Astrocyte (in vitro differentiated cells and primary cell): ENCODE data around the gene ALDH1L1. TPM values are rescaled to one million over a fixed set of nuclear protein-coding genes. Genes with fewer than 3 reads are reported as not detected.

Source experiments
- DNase-seq: peaks from one replicate; pipeline ENCODE4 v3.0.0-alpha.2; 2010; ENCODE audit warnings: low read depth
- FAIRE-seq: peaks from 2 replicates; lab custom pipeline; 2011; peaks lifted over from hg19 to GRCh38; lab: Jason Lieb, UNC
- H2AFZ ChIP-seq: 2 replicates; pipeline ENCODE4 v1.6.0; 2012; ENCODE audit warnings: low read depth, low read length, inconsistent platforms
- H3K27ac ChIP-seq: 2 replicates; pipeline ENCODE4 v1.5.1; 2011; ENCODE audit warnings: low read depth, low read length, inconsistent platforms
- H3K27me3 ChIP-seq: 2 replicates; pipeline ENCODE4 v1.6.0; 2011; ENCODE audit warnings: low read length, inconsistent platforms; ENCODE audit not compliant: insufficient read depth
- H3K36me3 ChIP-seq: 2 replicates; pipeline ENCODE4 v1.5.1; 2011; ENCODE audit warnings: low read length, inconsistent platforms; ENCODE audit not compliant: insufficient read depth
- H3K4me1 ChIP-seq: 2 replicates; pipeline ENCODE4 v1.5.1; 2011; ENCODE audit warnings: low read length, inconsistent platforms; ENCODE audit not compliant: insufficient read depth
- H3K4me2 ChIP-seq: 2 replicates; pipeline ENCODE4 v1.6.0; 2012; ENCODE audit warnings: low read length, inconsistent platforms
- H3K4me3 ChIP-seq: 2 replicates; pipeline ENCODE4 v1.5.1; 2011; ENCODE audit warnings: low read depth, mild to moderate bottlenecking, low read length, inconsistent platforms; ENCODE audit not compliant: insufficient read depth
- H3K79me2 ChIP-seq: 2 replicates; pipeline ENCODE4 v1.6.0; 2012; ENCODE audit warnings: mild to moderate bottlenecking, low read length, inconsistent platforms; ENCODE audit not compliant: insufficient read depth
- H3K9ac ChIP-seq: 2 replicates; pipeline ENCODE4 v1.6.0; 2012; ENCODE audit warnings: mild to moderate bottlenecking, low read length, inconsistent platforms
- H3K9me3 ChIP-seq: 2 replicates; pipeline ENCODE4 v1.5.1; 2012; ENCODE audit warnings: low read depth, mild to moderate bottlenecking, low read length, inconsistent platforms; ENCODE audit not compliant: insufficient read depth
- H4K20me1 ChIP-seq: 2 replicates; pipeline ENCODE4 v1.6.0; 2012; ENCODE audit warnings: low read length, inconsistent platforms; ENCODE audit not compliant: insufficient read depth
- H3K27ac Mint-ChIP-seq: one replicate; pipeline ENCODE4 v1.8.0; 2021; ENCODE audit warnings: mild to moderate bottlenecking, mixed read lengths; ENCODE audit not compliant: unreplicated experiment
- H3K27me3 Mint-ChIP-seq: one replicate; pipeline ENCODE4 v1.8.0; 2021; ENCODE audit warnings: low read depth, mixed read lengths; ENCODE audit not compliant: unreplicated experiment
- H3K36me3 Mint-ChIP-seq: one replicate; pipeline ENCODE4 v1.8.0; 2021; ENCODE audit warnings: low read depth, mixed read lengths; ENCODE audit not compliant: unreplicated experiment
- H3K4me1 Mint-ChIP-seq: one replicate; pipeline ENCODE4 v1.8.0; 2021; ENCODE audit warnings: low read depth, mixed read lengths; ENCODE audit not compliant: unreplicated experiment
- H3K4me3 Mint-ChIP-seq: one replicate; pipeline ENCODE4 v1.8.0; 2021; ENCODE audit warnings: mild to moderate bottlenecking, moderate library complexity, mixed read lengths; ENCODE audit not compliant: unreplicated experiment
- H3K9me3 Mint-ChIP-seq: one replicate; pipeline ENCODE4 v1.8.0; 2021; ENCODE audit warnings: mild to moderate bottlenecking, mixed read lengths; ENCODE audit not compliant: unreplicated experiment
- EZH2 ChIP-seq: IDR thresholded peaks from 2 replicates; pipeline ENCODE4 v1.6.1; 2012; ENCODE audit warnings: mild to moderate bottlenecking, low read length, inconsistent platforms; ENCODE audit not compliant: insufficient read depth
- total RNA-seq: library from RNA; stranded (reverse); gene quantifications from 2 replicates; pipeline ENCODE4 v1.2.1, GENCODE V29; 2021
- TF ChIP-seq, protein P1 (sequence below): IDR thresholded peaks from 2 replicates; pipeline ENCODE4 v1.5.1; 2011; ENCODE audit warnings: low read depth, mild to moderate bottlenecking, inconsistent platforms, low read length, moderate library complexity; ENCODE audit not compliant: insufficient read depth

Gene ALDH1L1
- total RNA-seq, 1 donor from 2014 or later = not detected

DNA sequence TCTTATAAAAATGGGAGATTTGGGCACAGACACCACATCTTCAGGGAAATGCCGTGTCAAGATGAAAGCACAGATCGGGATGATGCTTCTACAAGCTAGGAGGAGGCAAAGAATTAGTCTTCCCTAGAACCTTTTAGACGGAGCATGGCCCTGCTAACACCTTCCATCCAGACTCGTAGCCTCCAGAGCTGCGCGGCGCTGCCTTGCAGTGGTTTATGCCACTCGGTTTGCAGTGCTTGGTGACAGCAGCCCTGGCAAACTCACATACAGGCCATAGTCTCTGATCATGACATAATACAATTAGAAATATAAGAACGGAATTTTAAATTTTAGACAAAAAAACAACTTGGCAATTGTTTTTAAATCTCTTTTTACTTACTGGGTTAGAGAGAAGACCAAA, 59.3 kb downstream of the ALDH1L1 start:
- Mint-ChIP-seq H3K27me3 (peaks cover 23% of the 10 kb centered on the region), H3K4me1 (no peaks in the 10 kb centered on the region), H3K9me3 (peaks cover 1% of the 10 kb centered on the region), H3K27ac (no peak overlapping the region), H3K36me3 (no peaks in the 10 kb centered on the region), H3K4me3 (no peak overlapping the region)
- Histone ChIP-seq H3K9me3 (no peaks in the 10 kb centered on the region), H3K4me3 (no peak overlapping the region), H3K27ac (no peak overlapping the region), H3K79me2 (no peaks in the 10 kb centered on the region), H4K20me1 (no peaks in the 10 kb centered on the region), H3K9ac (no peak overlapping the region), H3K4me1 (no peaks in the 10 kb centered on the region), H2AFZ (no peak overlapping the region), H3K4me2 (no peak overlapping the region), H3K27me3 (peaks cover 2% of the 10 kb centered on the region), H3K36me3 (no peaks in the 10 kb centered on the region)
- FAIRE-seq (no peak), DNase-seq (no peak)
- TF ChIP-seq, protein P1, sequence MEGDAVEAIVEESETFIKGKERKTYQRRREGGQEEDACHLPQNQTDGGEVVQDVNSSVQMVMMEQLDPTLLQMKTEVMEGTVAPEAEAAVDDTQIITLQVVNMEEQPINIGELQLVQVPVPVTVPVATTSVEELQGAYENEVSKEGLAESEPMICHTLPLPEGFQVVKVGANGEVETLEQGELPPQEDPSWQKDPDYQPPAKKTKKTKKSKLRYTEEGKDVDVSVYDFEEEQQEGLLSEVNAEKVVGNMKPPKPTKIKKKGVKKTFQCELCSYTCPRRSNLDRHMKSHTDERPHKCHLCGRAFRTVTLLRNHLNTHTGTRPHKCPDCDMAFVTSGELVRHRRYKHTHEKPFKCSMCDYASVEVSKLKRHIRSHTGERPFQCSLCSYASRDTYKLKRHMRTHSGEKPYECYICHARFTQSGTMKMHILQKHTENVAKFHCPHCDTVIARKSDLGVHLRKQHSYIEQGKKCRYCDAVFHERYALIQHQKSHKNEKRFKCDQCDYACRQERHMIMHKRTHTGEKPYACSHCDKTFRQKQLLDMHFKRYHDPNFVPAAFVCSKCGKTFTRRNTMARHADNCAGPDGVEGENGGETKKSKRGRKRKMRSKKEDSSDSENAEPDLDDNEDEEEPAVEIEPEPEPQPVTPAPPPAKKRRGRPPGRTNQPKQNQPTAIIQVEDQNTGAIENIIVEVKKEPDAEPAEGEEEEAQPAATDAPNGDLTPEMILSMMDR = no peak
- TF ChIP-seq EZH2 = no peak

GRCh38 chr3:126119976-126120375, 60.4 kb downstream of the ALDH1L1 start:
- Mint-ChIP-seq H3K4me1 (no peaks in the 10 kb centered on the region), H3K27me3 (peaks cover 16% of the 10 kb centered on the region), H3K4me3 (no peak overlapping the region), H3K27ac (no peak overlapping the region), H3K9me3 (peaks cover 1% of the 10 kb centered on the region), H3K36me3 (no peaks in the 10 kb centered on the region)
- FAIRE-seq = no peak
- no peak overlapping the region for H3K9ac ChIP-seq
- no peaks in the 10 kb centered on the region for H3K36me3 ChIP-seq
- H2AFZ ChIP-seq = no peak overlapping the region
- no peak overlapping the region for H3K4me3 ChIP-seq
- H4K20me1 ChIP-seq = no peaks in the 10 kb centered on the region
- H3K4me1 ChIP-seq = no peaks in the 10 kb centered on the region
- H3K4me2 ChIP-seq = no peak overlapping the region
- peaks cover 2% of the 10 kb centered on the region for H3K27me3 ChIP-seq
- H3K79me2 ChIP-seq = no peaks in the 10 kb centered on the region
- H3K27ac ChIP-seq = no peak overlapping the region
- no peak for DNase-seq
- no peaks in the 10 kb centered on the region for H3K9me3 ChIP-seq
- no peak for TF ChIP-seq EZH2
- TF ChIP-seq, protein P1 = no peak

- Histone ChIP-seq H3K79me2 (no peaks in the 10 kb centered on the region), H3K4me2 (no peak overlapping the region), H3K36me3 (no peaks in the 10 kb centered on the region), H3K27me3 (peaks cover 2% of the 10 kb centered on the region), H3K9ac (no peak overlapping the region), H3K27ac (no peak overlapping the region), H2AFZ (no peak overlapping the region), H3K9me3 (no peaks in the 10 kb centered on the region), H3K4me3 (no peak overlapping the region), H3K4me1 (no peaks in the 10 kb centered on the region), H4K20me1 (no peaks in the 10 kb centered on the region)
- Mint-ChIP-seq H3K4me1 (no peaks in the 10 kb centered on the region), H3K27ac (no peak overlapping the region), H3K9me3 (peaks cover 1% of the 10 kb centered on the region), H3K36me3 (no peaks in the 10 kb centered on the region), H3K4me3 (no peak overlapping the region), H3K27me3 (peaks cover 12% of the 10 kb centered on the region)
- no peak for DNase-seq
- TF ChIP-seq, protein P1 = no peak
- no peak for TF ChIP-seq EZH2
- no peak for FAIRE-seq
These were observed 61.2 kb downstream of the ALDH1L1 start for GRCh38 chr3:126119008-126119675.
